HEK293 (cell line): ENCODE measurements around the gene CRIP1.
A peak's percentile ranks its signal among the peaks of the same experiment; 100 is the strongest.

Experiments used
- AEBP2 ChIP-seq: fragments of 450-650 bp; formaldehyde crosslinking; IDR thresholded peaks from 2 replicates; pipeline ENCODE4 v1.5.1; 2016; ENCODE audit warnings: missing biosample characterization, missing genetic modification characterization, borderline replicate concordance
- GFI1B ChIP-seq: fragments of 450-650 bp; formaldehyde crosslinking; IDR thresholded peaks from 2 replicates; pipeline ENCODE4 v1.5.1; 2016; ENCODE audit warnings: missing biosample characterization, missing genetic modification characterization
- HOXD13 ChIP-seq: sonication (generic); formaldehyde crosslinking; IDR thresholded peaks from 2 replicates; pipeline ENCODE4 v1.8.0; 2022; ENCODE audit warnings: missing genetic modification reagents, borderline replicate concordance
- PATZ1 ChIP-seq: fragments of 450-650 bp; formaldehyde crosslinking; IDR thresholded peaks from 2 replicates; pipeline ENCODE4 v1.5.1; 2016; ENCODE audit warnings: missing biosample characterization, missing genetic modification characterization
- SCRT2 ChIP-seq: fragments of 450-650 bp; formaldehyde crosslinking; IDR thresholded peaks from 2 replicates; pipeline ENCODE4 v1.5.1; 2016; ENCODE audit warnings: missing biosample characterization, missing genetic modification characterization
- SP7 ChIP-seq: fragments of 450-650 bp; formaldehyde crosslinking; IDR thresholded peaks from 2 replicates; pipeline ENCODE4 v1.5.1; 2016; ENCODE audit warnings: missing biosample characterization, missing genetic modification characterization
- WT1 ChIP-seq: fragments of 450-650 bp; formaldehyde crosslinking; IDR thresholded peaks from 2 replicates; pipeline ENCODE4 v1.5.1; 2016; ENCODE audit warnings: missing biosample characterization, missing genetic modification characterization
- YY2 ChIP-seq: fragments of 450-650 bp; formaldehyde crosslinking; IDR thresholded peaks from 2 replicates; pipeline ENCODE4 v1.5.1; 2016; ENCODE audit warnings: missing biosample characterization, missing genetic modification characterization
- ZBTB1 ChIP-seq: fragments of 450-650 bp; formaldehyde crosslinking; IDR thresholded peaks from 2 replicates; pipeline ENCODE4 v1.5.1; 2016; ENCODE audit warnings: missing biosample characterization, missing genetic modification characterization
- ZBTB11 ChIP-seq: fragments of 450-650 bp; formaldehyde crosslinking; conservative IDR thresholded peaks from 2 replicates; pipeline ENCODE4 v1.5.1; 2016; ENCODE audit warnings: low read depth, missing biosample characterization, missing genetic modification characterization
- ZBTB20 ChIP-seq: fragments of 450-650 bp; formaldehyde crosslinking; IDR thresholded peaks from 2 replicates; pipeline ENCODE4 v1.5.1; 2016; ENCODE audit warnings: missing biosample characterization, missing genetic modification characterization
- ZNF140 ChIP-seq: fragments of 450-650 bp; formaldehyde crosslinking; IDR thresholded peaks from 2 replicates; pipeline ENCODE4 v1.5.1; 2016; ENCODE audit warnings: missing biosample characterization, missing genetic modification characterization
- ZNF302 ChIP-seq: fragments of 450-650 bp; formaldehyde crosslinking; IDR thresholded peaks from 2 replicates; pipeline ENCODE4 v1.5.1; 2016; ENCODE audit warnings: missing biosample characterization, missing genetic modification characterization, low read depth
- ZNF362 ChIP-seq: fragments of 450-650 bp; formaldehyde crosslinking; IDR thresholded peaks from 2 replicates; pipeline ENCODE4 v1.5.1; 2016; ENCODE audit warnings: missing biosample characterization, missing genetic modification characterization
- ZNF391 ChIP-seq: fragments of 450-650 bp; formaldehyde crosslinking; IDR thresholded peaks from 2 replicates; pipeline ENCODE4 v1.5.1; 2016; ENCODE audit warnings: low read depth, missing biosample characterization, missing genetic modification characterization, borderline replicate concordance
- ZNF416 ChIP-seq: fragments of 450-650 bp; formaldehyde crosslinking; IDR thresholded peaks from 2 replicates; pipeline ENCODE4 v1.5.1; 2016; ENCODE audit warnings: missing biosample characterization, missing genetic modification characterization
- ZNF513 ChIP-seq: fragments of 450-650 bp; IDR thresholded peaks from 2 replicates; pipeline ENCODE4 v1.5.1; 2018; ENCODE audit warnings: missing biosample characterization, missing genetic modification characterization
- ZNF518A ChIP-seq: fragments of 450-650 bp; formaldehyde crosslinking; conservative IDR thresholded peaks from 2 replicates; pipeline ENCODE4 v1.5.1; 2016; ENCODE audit warnings: low read depth, missing biosample characterization, missing genetic modification characterization
- ZNF560 ChIP-seq: fragments of 450-650 bp; formaldehyde crosslinking; IDR thresholded peaks from 2 replicates; pipeline ENCODE4 v1.5.1; 2017; ENCODE audit warnings: missing biosample characterization, missing genetic modification characterization, borderline replicate concordance
- ZNF596 ChIP-seq: fragments of 450-650 bp; IDR thresholded peaks from 2 replicates; pipeline ENCODE4 v1.5.0; 2018; ENCODE audit warnings: missing biosample characterization, mild to moderate bottlenecking, missing genetic modification characterization, moderate library complexity
- ZNF670 ChIP-seq: fragments of 450-650 bp; formaldehyde crosslinking; IDR thresholded peaks from 2 replicates; pipeline ENCODE4 v1.5.1; 2016; ENCODE audit warnings: missing biosample characterization, missing genetic modification characterization, low read depth
- ZNF777 ChIP-seq: fragments of 450-650 bp; formaldehyde crosslinking; IDR thresholded peaks from 2 replicates; pipeline ENCODE4 v1.5.1; 2017; ENCODE audit warnings: missing biosample characterization, missing genetic modification characterization, borderline replicate concordance
- ZNF785 ChIP-seq: fragments of 450-650 bp; formaldehyde crosslinking; IDR thresholded peaks from 2 replicates; pipeline ENCODE4 v1.5.1; 2016; ENCODE audit warnings: missing biosample characterization, missing genetic modification characterization
- ZSCAN30 ChIP-seq: fragments of 450-650 bp; IDR thresholded peaks from 2 replicates; pipeline ENCODE4 v1.5.1; 2018; ENCODE audit warnings: missing biosample characterization, mild to moderate bottlenecking, missing genetic modification characterization, moderate library complexity

Gene CRIP1

GRCh38 chr14:105527826-105528585 lies 41.3 kb downstream of the CRIP1 start (continued):
- peak; percentile 92 for TF ChIP-seq ZBTB11
- no peak for TF ChIP-seq AEBP2 (tag by site-specific recombination)
- TF ChIP-seq ZBTB20, result peak; percentile 100
- no peak for TF ChIP-seq GFI1B
- TF ChIP-seq ZNF416 (tag by site-specific recombination), result no peak
- no peak for TF ChIP-seq ZNF560 (tag by site-specific recombination)
- no peak for TF ChIP-seq ZNF785 (tag by site-specific recombination)
- TF ChIP-seq WT1 (tag by site-specific recombination), result no peak; the same call in 1 of the 2 replicates
- no peak for TF ChIP-seq ZNF518A (tag by site-specific recombination)
- no peak for TF ChIP-seq SCRT2 (tag by site-specific recombination)
- TF ChIP-seq ZNF362 (tag by site-specific recombination), result no peak
- TF ChIP-seq YY2 (tag by site-specific recombination), result no peak
- 0 out of 2 replicates have a peak, but pooled peaks have one; percentile 8 for TF ChIP-seq ZBTB1
- TF ChIP-seq ZNF302 (tag by site-specific recombination), result no peak
- TF ChIP-seq ZNF777, result 0 out of 2 replicates have a peak, but pooled peaks have one; percentile 43
- 0 out of 2 replicates have a peak, but pooled peaks have one; percentile 12 for TF ChIP-seq ZNF596 (tag by site-specific recombination)
- TF ChIP-seq SP7 (tag by site-specific recombination), result peak; percentile 72; the same call in 1 of the 2 replicates
- TF ChIP-seq ZSCAN30, result peak; percentile 97
- TF ChIP-seq ZNF670 (tag by site-specific recombination), result no peak
- TF ChIP-seq PATZ1 (tag by site-specific recombination), result peak; percentile 86
- TF ChIP-seq ZNF140 (tag by site-specific recombination), result no peak
- no peak for TF ChIP-seq ZNF513 (tag by site-specific recombination)
- TF ChIP-seq HOXD13, result no peak
- no peak for TF ChIP-seq ZNF391 (tag by site-specific recombination)
